Cardiac muscle cell (in vitro differentiated cells and primary cell): ENCODE data around the gene EIF3A. TPM values are rescaled to one million over a fixed set of nuclear protein-coding genes. Genes with fewer than 3 reads are reported as not detected.

Experiments used
- DNase-seq, 2 donors: peaks; one replicate each; pipeline versions ENCODE4 v3.0.0 to v3.0.0-alpha.2; 2010 to 2017; ENCODE audit warnings: low read depth in 1 of 2, low spot score in 1 of 2
- H3K27ac ChIP-seq: fragments of 200-600 bp; sonication (generic); 2 replicates; pipeline ENCODE4 v1.5.1; 2016
- H3K27me3 ChIP-seq: fragments of 200-600 bp; sonication (generic); 2 replicates; pipeline ENCODE4 v1.6.0; 2016; ENCODE audit warnings: control low read depth
- H3K36me3 ChIP-seq: fragments of 200-600 bp; sonication (generic); 2 replicates; pipeline ENCODE4 v1.5.1; 2016; ENCODE audit warnings: control low read depth
- H3K4me1 ChIP-seq: fragments of 200-600 bp; sonication (generic); 2 replicates; pipeline ENCODE4 v1.8.1; 2017; ENCODE audit warnings: low read depth, mild to moderate bottlenecking, mixed run types
- H3K4me3 ChIP-seq: fragments of 200-600 bp; sonication (generic); 2 replicates; pipeline ENCODE4 v1.5.1; 2016; ENCODE audit warnings: mild to moderate bottlenecking
- H3K9me3 ChIP-seq: fragments of 200-600 bp; sonication (generic); 2 replicates; pipeline ENCODE4 v1.5.1; 2017; ENCODE audit warnings: low read depth, mild to moderate bottlenecking, control low read depth
- polyA plus RNA-seq: library from polyadenylated mRNA; unstranded; fragments of >200 nt; fragmentation: Nextera tagmentation; extraction: Ambion mirVana; gene quantifications from 2 replicates; pipeline ENCODE4 v1.2.1, GENCODE V29; 2016
- total RNA-seq: library from RNA; depleted of rRNA; stranded (reverse); fragments of >200 nt; gene quantifications from 2 replicates; pipeline ENCODE4 v1.2.3, GENCODE V29; 2016
- TF ChIP-seq, protein P1 (sequence below): IDR thresholded peaks from 2 replicates; pipeline ENCODE4 v1.5.1; 2012; ENCODE audit warnings: low read depth, mild to moderate bottlenecking, low read length

Gene EIF3A
- total and polyA plus RNA-seq, 2 experiments from 2014 or later = 56.7 to 140 TPM

DNA sequence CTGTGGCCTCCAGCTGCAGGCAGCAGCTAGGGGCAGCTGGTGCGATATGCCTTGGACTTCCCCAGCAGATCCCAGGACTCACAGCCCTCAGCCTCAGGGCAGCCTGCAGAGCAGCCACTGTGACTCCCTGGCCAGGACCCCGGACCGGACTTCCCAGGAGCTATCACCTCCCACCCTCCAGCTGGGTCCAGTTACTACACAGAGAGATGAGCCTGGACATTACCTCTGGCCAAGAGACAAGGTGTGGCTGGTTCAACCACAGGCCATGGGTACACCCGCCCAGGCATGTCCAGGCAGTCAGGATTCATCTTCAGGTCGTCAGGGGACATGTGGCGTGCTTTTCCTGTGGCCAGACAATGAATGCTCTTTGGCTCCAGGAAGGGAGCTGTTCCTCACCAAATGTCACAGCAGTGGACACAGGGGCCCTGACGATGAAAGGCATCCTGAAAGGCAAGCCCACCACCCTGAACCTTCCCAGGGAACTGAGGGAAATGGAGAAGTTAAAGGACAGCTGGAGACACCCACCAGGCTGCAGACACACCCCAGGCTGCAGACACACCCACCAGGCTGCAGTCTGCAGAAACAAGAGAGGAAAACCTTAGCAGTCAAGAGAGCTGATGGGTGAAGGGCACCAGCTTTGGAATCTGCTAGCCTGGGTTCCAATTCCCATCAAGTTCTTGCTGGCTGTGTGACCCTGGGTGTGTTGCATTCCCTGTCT lies 76.9 kb downstream of the EIF3A start:
- TF ChIP-seq, protein P1, sequence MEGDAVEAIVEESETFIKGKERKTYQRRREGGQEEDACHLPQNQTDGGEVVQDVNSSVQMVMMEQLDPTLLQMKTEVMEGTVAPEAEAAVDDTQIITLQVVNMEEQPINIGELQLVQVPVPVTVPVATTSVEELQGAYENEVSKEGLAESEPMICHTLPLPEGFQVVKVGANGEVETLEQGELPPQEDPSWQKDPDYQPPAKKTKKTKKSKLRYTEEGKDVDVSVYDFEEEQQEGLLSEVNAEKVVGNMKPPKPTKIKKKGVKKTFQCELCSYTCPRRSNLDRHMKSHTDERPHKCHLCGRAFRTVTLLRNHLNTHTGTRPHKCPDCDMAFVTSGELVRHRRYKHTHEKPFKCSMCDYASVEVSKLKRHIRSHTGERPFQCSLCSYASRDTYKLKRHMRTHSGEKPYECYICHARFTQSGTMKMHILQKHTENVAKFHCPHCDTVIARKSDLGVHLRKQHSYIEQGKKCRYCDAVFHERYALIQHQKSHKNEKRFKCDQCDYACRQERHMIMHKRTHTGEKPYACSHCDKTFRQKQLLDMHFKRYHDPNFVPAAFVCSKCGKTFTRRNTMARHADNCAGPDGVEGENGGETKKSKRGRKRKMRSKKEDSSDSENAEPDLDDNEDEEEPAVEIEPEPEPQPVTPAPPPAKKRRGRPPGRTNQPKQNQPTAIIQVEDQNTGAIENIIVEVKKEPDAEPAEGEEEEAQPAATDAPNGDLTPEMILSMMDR = no peak
- Histone ChIP-seq H3K27ac (no peak overlapping the region), H3K36me3 (no peaks in the 10 kb centered on the region), H3K9me3 (no peaks in the 10 kb centered on the region), H3K27me3 (no peaks in the 10 kb centered on the region), H3K4me1 (no peaks in the 10 kb centered on the region), H3K4me3 (no peak overlapping the region)
- DNase-seq = no peak

DNA sequence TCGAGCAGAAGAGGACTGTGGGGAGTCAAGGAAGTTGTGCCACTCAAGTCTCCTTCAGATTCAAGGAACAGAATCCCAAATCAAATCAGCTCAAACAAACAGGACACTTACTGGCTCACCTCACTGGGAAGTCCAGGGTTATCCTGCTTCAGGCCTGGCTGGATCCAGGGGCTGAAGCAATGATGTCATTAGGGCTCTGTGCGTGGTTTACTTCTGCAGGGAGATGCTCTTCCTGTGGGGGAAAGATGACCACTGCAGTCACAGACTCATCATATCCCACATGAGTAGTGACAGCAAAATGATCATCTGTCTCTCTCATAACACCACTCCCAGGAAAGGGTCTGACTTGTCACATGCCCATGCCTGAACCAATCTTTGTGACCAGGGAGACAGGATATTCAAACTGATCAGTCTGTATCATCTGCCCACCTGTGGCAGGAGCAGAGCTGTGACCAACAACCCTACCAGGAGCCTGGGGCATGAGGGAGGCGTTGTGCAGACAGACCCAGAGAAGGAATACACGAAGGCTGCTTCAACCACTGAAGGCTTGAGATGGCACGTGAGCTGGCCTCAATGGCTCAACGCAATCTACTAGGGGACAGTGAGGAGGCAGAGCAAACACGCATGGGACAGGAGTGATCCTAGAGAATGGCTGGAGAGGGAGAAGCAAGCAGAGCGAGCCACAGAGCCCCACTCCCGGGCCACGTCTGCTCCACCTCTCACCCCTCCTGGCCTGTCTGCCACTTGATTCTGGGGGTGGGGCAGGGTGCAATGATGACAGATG lies 78.7 kb downstream of the EIF3A start:
- TF ChIP-seq, protein P1 = no peak
- H3K4me1 ChIP-seq = no peaks in the 10 kb centered on the region
- no peak overlapping the region for H3K27ac ChIP-seq
- DNase-seq = no peak
- H3K27me3 ChIP-seq = no peaks in the 10 kb centered on the region
- H3K4me3 ChIP-seq = no peak overlapping the region
- H3K9me3 ChIP-seq = no peaks in the 10 kb centered on the region
- H3K36me3 ChIP-seq = no peaks in the 10 kb centered on the region

DNA sequence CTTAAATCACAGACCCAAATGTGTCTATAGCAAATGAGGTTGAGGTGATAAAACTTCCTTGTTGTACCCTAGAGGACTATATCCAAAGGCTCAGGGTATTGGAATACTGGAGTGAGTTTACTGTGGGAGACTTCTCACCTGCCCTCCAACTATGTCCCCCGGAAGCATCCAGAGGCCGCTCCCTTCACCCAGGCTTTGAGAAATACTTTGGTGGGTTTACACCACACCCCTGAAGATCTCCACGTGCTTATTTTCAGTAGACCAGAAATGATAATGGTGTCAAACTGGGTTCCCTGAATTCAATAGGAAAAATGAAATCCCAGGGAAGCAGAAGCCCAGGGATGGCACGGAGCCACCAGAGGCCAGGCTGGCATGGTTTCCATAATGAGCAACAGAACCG lies 82.4 kb downstream of the EIF3A start:
- H3K27me3 ChIP-seq = no peaks in the 10 kb centered on the region
- no peaks in the 10 kb centered on the region for H3K36me3 ChIP-seq
- no peak overlapping the region for H3K4me3 ChIP-seq
- no peak overlapping the region for H3K27ac ChIP-seq
- no peaks in the 10 kb centered on the region for H3K9me3 ChIP-seq
- H3K4me1 ChIP-seq = no peaks in the 10 kb centered on the region
- TF ChIP-seq, protein P1 = no peak
- no peak for DNase-seq

DNA sequence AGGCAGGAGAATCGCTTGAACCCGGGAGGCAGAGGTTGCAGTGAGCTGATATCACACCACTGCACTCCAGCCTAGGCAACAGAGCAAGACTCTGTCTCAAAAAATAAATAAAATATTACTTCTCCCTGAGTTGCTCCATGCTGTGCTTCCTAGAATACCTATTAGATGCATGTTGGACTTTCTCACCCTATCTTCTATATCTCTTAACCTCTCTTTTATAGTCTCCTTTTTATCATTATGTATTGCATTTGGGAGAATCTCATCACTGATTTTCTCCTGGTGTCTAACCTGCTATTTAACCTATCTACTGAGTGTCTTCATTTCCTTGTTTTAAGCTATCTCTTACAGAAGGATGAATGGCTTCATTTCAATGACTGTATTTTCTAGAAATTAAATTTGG lies 83.2 kb downstream of the EIF3A start:
- no peaks in the 10 kb centered on the region for H3K27me3 ChIP-seq
- TF ChIP-seq, protein P1 = no peak
- H3K9me3 ChIP-seq = no peaks in the 10 kb centered on the region
- H3K36me3 ChIP-seq = no peaks in the 10 kb centered on the region
- H3K4me3 ChIP-seq = no peak overlapping the region
- no peaks in the 10 kb centered on the region for H3K4me1 ChIP-seq
- no peak for DNase-seq
- no peak overlapping the region for H3K27ac ChIP-seq

DNA sequence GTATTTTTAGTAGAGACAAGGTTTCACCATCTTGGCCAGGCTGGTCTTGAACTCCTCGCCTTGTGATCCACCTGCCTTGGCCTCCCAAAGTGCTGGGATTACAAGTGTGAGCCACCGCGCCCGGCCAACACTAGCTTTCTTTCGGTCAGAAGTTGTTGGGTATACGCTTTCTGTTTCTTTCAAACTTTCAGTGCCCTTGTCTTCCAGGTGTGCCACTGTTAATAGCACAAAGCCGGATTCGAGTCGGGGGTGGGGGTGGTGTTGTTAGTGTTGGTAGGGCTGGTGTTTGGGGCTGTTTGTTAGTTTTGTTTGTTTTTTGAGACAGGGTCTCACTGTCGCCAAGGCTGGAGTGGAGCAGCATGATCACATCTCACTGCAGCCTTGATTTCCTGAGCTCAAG lies 84.9 kb downstream of the EIF3A start:
- no peaks in the 10 kb centered on the region for H3K36me3 ChIP-seq
- H3K4me1 ChIP-seq = no peaks in the 10 kb centered on the region
- no peak overlapping the region for H3K27ac ChIP-seq
- TF ChIP-seq, protein P1 = no peak
- DNase-seq = no peak
- H3K9me3 ChIP-seq = no peaks in the 10 kb centered on the region
- H3K4me3 ChIP-seq = no peak overlapping the region
- no peaks in the 10 kb centered on the region for H3K27me3 ChIP-seq
